Heart left ventricle (tissue), 13 donors: Measurements from ENCODE around the gene SLC45A3.

Experiments used
- CTCF ChIP-seq, 12 donors: fragments of 200-600 bp; sonication (generic) in 4 of 12; IDR thresholded peaks; one replicate each; pipeline versions ENCODE4 v1.5.0 to v1.8.0; 2018 to 2022; ENCODE audit warnings: antibody characterized with exemption in 12 of 12, mild to moderate bottlenecking in 5 of 12
- POLR2A ChIP-seq, 2 donors: fragments of 450-650 bp; IDR thresholded peaks; one replicate each; pipeline ENCODE4 v1.6.1; 2017; ENCODE audit warnings: antibody characterized with exemption in 2 of 2, mild to moderate bottlenecking in 2 of 2, moderate library complexity in 2 of 2
- donor health status: ischemic (EF 13 %, LVEDD 7.1; RV severe dilation, severe dysfunction).
- donor health status: DM: no; HTN: yes; CAD: no.
- donor health status: DM: no; HTN: no; CAD: no.
- donor health status: ischemic (EF 25% LVEDD 6.9; RV normal size, moderate dysfunction).
- donor health status: ischemic (EF 25% LVEDD 5.7; RV mildly dilated, moderate dysfunction).
- donor health status: ischemic (EF 35%, LVEDD 5.7; RV mildly dilated, moderate dysfunction).
- donor health status: nonischemic (EF 11% LVEDD 7.7; RV severe dilation, severe dysfunction).
- donor health status: DM: yes; HTN: yes; CAD: no.
- donor health status: PGD.
- donor health status: ischemic (EF 29% LVEDD 5.4; RV normal size, mild dysfunction).
- donor health status: nonischemic (EF 23%, LVEDD 6.1; RV moderate dilation, normal function).

GRCh38 chr1:205703072-205703471 lies 22.8 kb upstream of the SLC45A3 start:
- TF ChIP-seq CTCF (IDR thresholded peaks at IDR 0.05): no peak
- TF ChIP-seq POLR2A (IDR thresholded peaks at IDR 0.05): no peak
